ENCODE data around the gene PHOX2B.

Gene PHOX2B

DNA sequence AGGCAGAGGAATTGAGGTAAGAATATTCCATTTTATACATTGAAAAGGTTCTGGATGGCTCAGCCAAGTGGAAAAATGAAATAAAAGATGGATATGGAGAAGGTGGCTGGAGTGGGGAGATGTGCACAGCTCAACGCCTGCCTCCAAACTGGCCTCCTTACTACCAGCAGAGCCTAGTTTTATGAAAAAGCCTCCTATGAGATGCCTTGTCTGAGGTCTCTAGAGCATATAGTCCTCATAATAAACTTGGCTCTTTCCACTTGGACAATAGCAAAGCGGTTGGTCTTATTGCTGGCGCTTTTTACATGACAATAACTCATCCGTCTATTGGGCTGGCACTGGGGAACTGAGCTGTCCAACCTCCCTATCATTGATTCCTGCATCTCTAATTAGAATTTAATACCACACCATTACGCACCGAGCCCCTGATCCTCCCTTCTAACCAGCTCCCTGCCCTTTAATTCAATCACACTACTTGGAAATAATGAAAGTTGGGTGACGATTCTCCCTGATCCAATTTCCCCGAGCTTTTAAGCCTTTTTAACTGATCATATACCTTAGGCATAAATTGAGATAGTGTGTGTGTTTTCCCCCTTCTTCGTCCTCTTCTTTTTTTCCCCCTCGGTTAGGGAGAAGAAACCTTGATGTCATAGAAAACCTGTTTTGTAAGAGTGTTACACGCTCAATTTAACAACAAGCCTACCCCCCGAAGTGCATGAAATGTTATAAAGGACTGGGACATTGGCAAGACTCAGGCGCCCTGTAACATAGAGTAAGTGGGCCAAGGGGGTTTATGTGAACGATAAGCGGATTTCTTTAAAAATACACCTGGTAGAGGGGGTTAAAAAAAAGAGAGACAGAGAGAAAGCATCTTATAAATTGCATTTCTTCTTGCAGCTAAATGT lies at the start of gene PHOX2B:
PHOX2B (minus strand) TSS at position 155 of the 905 bp plus-strand sequence; CDS start at position 40, 115 bp downstream.
- DNase-seq, result no peak

DNA sequence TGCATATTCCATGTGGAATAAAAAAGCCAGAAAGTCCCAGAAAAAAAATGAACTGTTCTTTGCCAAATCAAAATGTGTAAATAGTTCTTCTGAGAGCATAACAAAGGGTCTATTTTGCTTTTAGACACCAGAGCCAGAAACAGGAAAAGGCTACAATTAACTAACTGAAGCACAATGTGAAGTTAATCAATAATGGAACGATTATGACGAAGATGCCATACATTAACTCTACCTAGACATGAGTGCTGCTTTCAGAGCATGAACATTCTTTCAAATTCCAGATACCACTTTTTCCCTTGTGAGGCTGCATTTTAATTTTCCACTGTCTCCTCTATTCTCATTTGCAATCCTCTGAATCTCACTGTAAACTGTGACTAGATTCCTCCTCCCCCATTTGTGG lies 48.7 kb upstream of the PHOX2B start:
- DNase-seq, result no peak

DNA sequence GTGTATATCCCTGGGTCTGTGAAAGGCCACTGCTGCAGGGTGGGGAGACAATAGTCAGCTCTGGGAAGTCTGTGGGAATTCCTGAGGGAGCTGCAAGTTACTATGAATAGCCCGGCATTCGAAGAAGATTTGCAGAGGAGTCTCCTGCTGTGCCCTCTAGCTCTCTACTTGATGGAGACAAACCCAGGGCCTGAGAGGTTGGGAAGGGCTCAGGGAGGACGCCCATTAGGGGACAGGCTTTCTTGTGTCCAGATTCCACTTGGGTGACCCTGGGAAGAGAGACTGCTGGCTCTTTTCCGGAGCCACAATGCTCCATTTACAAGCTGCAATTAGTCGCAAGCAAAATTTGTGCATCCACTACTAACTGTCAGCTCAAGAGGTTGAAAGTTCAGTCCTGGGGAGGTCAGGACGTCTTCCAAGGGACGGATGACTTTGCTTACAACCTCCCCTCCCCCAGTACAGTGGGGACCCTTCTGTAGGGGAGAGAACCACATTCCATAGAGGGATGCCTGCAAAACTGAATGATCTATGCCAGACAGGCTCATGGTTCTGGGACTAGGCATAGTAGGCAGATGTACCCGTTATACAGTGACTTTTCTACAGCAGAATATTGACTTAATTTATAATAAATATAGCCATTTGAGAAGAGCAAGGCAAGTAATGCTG lies 48.2 kb upstream of the PHOX2B start:
- no peak for DNase-seq

DNA sequence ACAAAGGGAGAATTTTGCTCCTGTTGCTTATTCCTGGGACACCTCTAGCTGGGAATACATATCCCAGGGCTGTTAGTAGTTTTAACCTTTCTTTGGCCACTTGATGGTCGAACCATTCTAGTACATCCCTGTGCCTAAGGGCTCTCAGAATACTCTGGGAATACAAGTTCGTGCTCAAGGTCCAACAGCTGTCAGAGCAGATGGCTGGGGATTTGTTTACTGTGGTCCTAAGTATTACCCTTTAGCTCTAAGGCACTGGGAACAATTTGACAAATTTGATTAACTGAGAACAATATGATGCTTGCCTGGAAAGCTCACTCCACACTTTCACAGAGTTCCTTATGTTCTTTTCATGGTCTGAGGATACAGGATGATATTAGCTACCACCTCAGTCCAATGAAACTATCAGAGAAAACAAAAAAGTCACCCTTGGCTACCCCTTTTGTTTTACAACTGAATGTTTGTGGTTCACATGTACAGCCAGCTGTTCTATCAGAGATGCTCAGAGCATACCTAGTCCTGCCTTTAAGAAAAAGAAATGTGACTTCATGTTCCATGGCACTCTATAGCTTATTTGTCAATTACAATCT lies 47.4 kb upstream of the PHOX2B start:
- no peak for DNase-seq

DNA sequence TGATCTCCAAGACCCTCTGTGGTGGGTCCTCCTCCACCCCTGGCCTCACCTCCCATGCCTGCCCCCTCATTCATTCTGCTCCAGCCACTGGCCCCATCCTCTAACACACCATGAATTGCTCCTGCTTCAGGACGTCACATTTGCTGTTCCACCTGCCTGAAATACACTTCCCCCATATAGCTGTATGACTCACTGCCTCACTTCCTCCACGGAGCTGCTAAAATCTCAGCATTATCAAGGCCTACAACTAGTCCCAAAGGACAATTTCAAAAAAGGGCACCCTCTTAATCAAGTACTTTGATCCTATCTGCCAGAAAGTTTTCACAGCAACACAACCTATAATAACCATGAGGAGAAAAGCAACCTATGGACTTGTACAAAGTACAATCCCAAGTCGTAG lies 43.6 kb upstream of the PHOX2B start:
- DNase-seq, result no peak

DNA sequence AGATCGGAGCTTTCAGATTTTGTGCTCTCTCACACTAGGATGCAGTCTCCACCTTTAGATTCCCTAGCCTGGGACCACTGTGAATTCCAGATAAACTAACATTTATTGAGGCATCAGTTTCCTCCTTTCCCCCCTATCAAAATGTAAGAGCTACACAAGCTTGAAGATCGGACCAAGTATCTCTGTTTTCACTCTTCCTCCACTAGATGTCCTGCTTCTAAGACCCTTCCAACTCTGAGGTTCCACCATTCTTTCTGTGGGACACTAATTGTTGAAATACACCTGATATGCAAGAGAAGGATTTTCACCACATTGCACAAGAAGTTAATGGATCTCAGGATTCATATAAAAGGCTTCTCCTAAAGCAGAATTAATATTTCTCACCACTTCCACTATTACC lies 43.0 kb upstream of the PHOX2B start:
- no peak for DNase-seq

DNA sequence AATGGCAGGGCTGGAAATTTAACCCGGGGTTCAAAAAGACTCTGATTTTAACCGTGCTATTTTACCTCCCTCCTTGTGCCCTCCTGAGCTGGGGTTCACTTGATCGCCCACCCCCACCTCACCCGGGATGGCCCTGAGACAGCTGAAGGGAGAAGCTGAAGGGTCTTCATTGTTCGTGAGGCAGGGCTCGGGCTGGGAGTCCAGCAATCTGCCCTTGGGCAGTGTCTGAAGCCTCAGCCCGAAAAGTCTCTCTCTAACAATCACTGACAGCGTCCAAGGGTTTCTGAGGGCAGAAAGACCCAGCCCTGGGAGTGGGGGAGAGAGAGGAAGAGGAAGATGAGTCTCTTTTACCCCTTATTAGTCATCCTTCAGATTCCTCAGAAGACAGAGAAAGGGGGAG lies 39.4 kb upstream of the PHOX2B start:
- DNase-seq, result no peak

DNA sequence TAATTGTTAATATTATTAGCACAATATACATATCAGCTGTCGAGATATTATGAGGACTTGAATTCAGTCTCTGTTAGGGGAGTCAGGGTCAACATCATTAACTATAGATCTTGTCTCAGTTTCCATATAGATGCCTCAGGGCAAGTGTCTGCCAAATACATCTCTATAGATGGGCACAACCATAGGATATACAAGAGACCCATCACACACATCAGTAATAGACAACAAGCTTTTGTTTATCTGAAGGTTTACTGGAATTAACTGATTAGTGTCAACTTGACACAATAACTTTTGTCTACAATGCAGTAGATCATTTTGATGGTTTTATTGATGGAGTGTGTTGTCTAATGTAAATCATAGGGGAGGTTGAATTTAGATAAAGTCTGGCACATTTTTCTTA lies 37.1 kb upstream of the PHOX2B start:
- no peak for DNase-seq

DNA sequence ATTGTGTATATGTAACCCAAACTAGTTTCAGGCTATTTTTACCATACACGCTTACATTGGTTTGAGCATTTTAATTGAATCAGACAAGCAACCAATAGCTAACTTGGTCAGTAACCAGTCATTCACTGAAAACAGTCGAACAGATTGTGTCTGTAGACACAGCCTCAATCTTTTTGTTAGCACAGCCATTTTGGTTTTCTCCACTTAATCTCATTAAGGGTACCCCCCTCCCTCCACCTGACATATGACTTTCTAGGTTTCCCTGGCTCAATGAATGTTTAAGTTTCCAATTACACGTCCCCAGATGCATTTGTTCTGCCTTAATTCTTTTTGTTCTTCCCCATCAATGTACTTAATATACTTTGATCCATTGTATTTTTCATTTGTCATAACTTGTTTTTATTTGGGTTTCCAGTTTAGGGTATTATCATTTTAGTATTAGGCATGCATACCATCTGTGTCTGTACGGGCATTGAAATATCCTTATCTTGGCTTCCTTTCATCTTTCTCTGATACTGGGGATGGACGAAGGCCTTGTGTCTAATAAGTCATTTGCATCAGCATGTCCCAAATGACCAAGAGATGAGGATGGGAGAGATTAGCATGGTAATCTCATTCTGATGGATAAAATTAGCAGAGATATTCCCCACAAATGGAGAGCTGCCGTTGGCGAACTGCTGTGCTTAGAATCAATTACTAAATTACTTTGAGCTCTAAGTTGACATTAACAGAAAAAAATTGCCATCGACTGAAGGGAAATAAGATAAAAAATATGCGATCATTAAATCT lies 35.9 kb upstream of the PHOX2B start:
- no peak for DNase-seq

DNA sequence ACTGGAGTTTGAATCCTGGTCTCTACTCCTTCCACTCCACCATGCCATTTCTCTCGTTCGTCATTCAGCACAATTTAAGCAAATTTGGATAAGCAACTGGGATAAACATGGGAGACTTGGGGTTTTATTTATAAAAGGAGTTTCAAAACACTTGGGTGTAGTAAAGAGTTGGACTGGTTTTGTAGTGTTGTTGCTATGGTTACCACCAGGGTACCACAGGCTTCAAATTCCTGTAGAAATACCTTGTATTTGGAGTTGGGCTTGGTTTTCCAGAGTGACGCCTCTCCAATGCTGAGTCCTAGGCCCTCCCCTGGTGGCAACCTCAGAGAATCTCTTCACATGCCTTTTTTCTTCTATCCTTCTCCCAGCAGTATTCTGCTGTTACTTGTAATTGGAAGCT lies 27.9 kb upstream of the PHOX2B start:
- DNase-seq, result no peak

DNA sequence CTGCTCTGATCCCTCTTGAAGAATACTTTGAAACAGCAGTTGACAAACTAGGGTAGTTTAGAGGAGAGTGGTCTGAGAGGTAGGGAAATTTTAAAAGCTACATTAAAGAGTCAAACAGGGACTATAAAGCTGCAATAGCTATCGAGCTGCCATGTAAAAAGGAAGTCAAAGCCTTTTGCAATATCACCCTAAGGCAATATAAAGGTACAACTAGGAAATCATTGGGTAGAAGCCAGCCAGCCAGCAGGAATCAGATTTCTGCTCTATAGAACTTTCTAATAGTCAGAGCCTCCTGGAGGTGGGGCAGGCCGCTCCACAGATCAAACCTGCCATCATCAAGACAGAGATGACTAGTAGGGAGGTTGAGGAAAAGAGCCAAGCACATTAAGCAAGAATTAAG lies 15.2 kb upstream of the PHOX2B start:
- no peak for DNase-seq

DNA sequence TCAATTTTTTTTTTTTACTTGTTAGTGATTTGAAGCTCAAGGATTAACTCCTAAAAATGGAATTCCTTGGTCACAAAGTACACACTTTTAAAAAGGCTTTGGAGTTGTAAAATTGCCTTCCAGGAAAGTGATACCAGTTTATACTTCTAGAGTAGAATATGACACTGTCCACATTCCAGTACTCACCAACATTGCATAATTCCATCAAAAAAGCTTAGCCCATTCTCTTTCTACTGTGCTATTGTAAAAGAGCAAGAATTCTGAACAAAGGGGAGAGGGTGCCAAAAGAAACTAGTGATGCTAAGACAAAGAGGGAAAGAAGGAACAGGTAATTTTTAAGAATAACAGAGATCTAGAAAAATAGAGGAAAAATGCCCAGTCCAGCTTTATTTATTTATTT lies 10.4 kb upstream of the PHOX2B start:
- no peak for DNase-seq

DNA sequence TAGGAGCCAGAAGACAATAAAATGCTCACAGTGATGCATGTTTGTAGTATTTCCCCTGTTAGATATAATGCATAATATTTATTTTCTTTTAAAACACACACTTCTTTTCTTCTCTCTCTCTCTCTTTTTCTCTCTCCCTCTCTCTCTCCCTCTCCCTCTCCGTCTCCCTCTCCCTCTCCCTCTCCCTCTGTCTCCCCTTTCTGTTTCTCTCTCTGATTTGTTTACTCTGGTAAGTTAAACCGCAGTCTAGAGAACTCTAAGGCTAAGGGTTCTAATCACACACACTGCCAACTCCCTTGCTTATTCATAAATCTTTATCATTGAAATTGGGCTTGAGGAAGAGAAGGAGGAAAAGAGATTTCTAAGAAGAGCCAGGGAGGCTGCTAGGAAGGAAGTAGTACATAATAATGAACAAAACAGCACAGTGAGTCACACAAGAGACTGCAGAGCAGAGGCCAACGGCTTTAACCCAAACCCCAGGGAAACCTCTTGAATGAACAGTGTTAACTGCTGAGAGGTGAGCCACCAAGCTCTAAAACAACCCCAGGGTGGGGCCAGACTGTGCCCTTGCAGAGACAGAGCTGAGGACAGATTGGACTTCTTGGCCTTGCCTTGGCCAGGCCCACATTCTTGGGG lies 9.1 kb upstream of the PHOX2B start:
- no peak for DNase-seq

DNA sequence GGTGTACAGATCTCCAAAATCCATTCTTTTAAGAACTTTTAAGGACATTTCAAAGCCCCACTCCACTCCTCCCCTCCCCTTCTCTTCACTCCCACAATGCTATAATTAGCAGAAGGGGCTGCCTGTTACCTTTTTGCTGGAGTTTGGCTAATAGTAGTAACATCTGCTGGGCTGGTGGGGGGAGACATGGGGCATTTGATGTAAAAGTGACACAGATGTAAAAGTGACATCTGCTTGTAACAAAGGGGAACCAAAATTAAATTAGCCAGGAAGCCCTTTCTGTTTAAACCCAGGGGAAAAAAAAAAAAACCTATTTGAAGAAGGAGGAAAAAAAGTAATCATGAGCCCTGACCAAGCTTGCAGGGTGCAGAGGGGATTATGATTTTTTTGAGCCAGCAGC lies 5.4 kb upstream of the PHOX2B start:
- no peak for DNase-seq

DNA sequence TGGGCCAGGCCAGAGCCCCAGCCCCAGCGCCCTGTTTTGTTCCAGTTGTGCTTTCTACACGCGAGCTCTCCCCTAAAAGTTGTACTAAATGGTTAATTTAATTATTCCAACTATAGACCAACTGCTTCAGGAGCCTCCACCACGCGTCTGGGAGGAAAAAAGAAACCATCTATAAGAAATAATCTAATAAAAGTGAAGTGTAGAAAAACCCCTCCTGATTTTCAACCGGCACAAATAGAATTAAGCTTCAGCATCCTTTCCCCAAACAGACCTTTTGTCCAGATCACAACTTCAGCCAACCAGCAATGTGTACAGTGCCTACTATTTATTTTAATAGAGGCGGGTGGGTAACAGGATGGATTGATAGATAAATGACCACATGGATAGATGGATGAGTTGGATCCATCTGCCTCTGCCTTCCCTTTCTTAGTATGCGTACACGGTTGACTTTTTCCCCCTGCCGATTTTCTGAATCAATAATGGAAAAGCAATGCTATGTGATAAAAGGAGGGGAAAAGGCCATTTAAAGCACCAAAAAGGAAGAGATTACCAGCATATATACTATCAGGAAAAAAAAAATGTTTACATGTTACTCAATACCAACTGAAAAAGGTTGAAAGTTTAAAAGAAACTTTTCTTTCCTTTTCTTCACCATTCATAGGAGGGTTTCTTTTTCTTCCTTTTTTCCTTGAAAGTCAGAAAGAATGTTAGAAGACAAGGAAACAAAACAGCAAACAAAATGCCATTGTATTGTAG lies 3.7 kb upstream of the PHOX2B start:
- DNase-seq, result no peak

DNA sequence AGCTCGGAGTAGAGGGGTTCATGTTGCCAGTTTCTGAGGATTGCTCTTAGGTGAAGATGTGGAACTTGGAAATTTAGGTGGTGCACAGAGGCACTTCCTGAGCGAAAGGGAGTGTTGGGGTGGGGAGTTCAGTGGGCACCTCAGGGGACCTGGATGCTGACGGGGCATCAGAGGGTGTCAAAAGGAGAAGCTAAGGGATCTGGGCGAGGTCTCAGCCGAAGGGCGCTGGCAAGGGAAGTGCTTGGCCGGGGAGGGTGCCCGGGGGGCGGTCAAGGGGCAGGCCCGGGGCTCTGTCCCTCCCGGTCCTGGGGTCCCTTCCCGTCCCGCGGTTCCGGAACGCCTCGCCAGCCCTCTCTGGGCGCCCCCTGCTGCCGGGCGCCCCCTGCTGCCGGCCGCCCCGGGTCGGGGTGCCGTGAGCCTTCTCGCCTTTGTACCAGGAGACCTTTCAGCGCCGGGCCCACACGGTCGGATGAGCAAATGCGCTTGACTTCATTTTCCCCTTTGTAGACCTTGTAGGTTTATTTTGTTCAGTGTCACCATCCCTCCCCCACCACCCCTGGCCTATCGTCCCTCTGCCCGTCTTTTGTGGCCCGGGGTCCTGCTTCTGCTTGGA lies 3.0 kb upstream of the PHOX2B start:
- DNase-seq, result no peak

DNA sequence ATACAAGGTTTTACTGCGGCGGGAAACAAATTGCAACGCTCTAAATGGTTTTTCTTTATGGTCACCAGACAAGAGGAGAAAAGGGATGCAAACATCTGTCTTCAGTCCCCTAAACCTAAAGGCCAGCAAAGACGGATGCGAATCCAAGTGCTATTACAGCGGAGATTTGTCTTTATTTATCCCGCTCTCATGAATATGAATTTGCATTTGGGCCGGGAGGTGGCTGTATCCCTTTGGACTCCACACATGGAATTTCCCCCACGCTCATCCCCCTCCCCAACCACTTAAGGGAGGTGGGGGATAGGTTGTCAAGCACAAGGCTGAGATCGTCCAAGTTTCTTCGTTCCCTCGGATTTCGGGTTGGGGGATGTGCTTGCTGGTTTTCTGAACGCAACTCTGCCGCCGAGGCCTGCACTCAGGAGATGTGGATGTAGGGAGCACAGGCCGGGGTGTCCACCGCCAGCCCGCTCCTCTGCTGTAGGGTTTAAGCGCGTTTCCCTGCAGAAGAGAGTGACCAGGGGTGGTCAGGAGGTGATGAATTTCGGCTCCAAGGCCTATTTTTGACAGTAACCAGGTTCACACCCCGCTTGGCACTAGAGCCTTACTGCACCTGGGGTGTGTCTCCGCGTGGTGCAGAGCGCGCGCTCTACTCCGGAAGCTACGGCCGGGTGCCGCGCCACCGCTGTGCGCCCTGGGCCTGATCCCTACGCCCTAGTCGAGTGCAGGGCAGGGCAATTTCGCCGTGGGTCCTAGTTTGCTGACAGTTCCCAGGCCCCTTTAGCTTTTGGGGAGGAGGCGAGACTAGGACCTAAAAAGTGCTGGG lies 2.3 kb upstream of the PHOX2B start:
- DNase-seq, result no peak

DNA sequence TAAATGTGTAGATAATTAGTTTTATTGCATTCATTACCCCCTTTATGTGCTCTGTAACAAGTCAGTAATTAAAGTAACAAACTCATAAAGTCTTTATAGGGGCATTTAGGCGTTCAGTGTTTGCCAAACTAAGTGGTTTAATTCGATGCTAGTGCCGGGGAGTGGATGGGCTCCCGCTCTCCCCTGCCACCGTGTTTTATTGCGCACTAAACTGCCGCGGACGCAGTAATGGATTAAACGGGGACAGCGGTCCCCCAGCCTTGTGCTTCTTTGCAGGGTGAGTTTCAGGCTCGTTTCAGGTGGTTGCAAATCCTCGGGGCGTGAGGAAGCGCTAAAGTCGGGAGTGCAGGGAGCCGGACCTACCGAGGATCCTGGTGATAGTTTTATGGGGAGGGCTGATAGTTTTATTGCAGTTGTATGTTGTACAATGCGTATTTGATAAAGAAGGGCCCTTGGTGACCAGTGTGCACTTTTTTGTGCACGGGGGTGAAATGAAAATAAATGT lies 1.6 kb upstream of the PHOX2B start:
- no peak for DNase-seq

DNA sequence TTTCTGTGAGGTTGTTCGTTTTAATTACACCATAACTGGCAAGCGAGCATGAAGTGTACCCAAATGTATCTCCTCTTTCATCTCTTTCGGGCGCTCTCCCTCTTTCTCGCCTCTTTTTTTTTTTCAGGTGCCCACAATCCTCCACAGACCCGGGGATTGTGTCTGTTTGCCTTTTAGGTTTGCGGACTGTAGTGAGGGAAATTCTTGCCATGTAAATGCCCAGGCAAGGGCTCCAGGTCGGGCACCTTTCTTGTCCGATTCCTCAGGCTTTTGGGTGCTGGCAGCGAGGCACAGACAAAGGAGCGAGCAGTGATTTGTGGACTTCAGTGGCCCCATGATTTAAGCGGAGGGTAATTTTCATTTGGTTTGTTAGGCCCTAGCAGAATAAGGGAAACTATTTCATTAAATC lies 1.1 kb upstream of the PHOX2B start:
- no peak for DNase-seq

DNA sequence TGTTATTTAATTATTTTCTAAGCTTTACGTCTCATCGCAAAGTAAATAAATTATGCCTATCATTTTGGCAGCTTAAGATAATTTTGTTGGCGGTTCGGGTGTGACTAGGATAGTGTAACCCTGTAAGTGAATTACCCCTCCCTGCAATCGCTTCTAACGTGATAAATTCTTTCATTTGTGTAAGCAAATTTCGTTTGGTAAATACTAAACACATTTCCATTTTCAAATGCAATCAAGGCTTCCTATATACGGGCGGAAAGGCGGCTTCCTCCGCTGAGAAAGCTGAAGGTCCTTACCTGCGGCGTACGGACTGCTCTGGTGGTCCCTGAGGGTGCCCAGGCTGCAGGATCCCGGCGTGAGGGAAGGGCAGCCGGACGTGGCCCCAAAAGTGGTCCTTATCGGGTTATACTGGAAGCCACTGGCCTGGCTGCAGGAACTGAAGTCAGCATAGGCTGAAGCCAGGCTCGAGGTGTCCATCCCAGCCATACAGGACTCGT lies 403 bp downstream of the PHOX2B start:
- no peak for DNase-seq
